SK-N-SH (cell line): ENCODE measurements around the gene DDX54. TPM values are rescaled to one million over a fixed set of nuclear protein-coding genes. Genes with fewer than 3 reads are reported as not detected.

ENCODE experiments used
- CTCF ChIA-PET: fragments of 300-600, 350-600 bp; formaldehyde crosslinking; extraction: SDS; loops from one replicate; lab custom pipeline; 2021; lab: Yijun Ruan, JAX
- POLR2A ChIA-PET: fragments of 350-600 bp; sonication (Branson Sonifier 250); formaldehyde crosslinking; extraction: SDS; loops from one replicate; lab custom pipeline; 2020; ENCODE audit warnings: antibody characterized with exemption, inconsistent platforms; lab: Yijun Ruan, JAX
- DNase-seq: peaks from one replicate; pipeline ENCODE4 v3.0.0; 2012
- H2AFZ ChIP-seq: fragments of 200-600 bp; sonication (generic); 2 replicates; pipeline ENCODE4 v1.8.1; 2016; ENCODE audit warnings: antibody characterized with exemption, mild to moderate bottlenecking, low read depth
- H3F3A ChIP-seq: fragments of 200-600 bp; sonication (generic); replicated peaks from 2 replicates; pipeline ENCODE3; 2016; ENCODE audit warnings: antibody characterized with exemption, mild to moderate bottlenecking; ENCODE audit not compliant: insufficient read depth
- H3K27ac ChIP-seq, 2 experiments: fragments of 200-500 bp in 1 of 2; fragments of 200-600 bp in 1 of 2; sonication (Bioruptor generic) in 1 of 2; sonication (generic), shearing (Covaris generic) in 1 of 2; 2 replicates each; pipeline versions ENCODE4 v1.5.1 to v1.6.1; 2014 to 2016; ENCODE audit warnings: low read depth in 2 of 2, inconsistent platforms in 1 of 2, low read length in 1 of 2, mild to moderate bottlenecking in 1 of 2, mixed read lengths in 1 of 2
- H3K27me3 ChIP-seq: fragments of 200-600 bp; sonication (generic), shearing (Covaris generic); 2 replicates; pipeline ENCODE4 v1.6.1; 2016; ENCODE audit warnings: mixed run types; ENCODE audit not compliant: insufficient read depth
- H3K36me3 ChIP-seq, 2 experiments: fragments of 200-500 bp in 1 of 2; fragments of 200-600 bp in 1 of 2; sonication (Bioruptor generic) in 1 of 2; sonication (generic) in 1 of 2; replicated peaks in 1 of 2; 2 replicates each; pipeline versions ENCODE3 to v1.5.1; 2014 to 2016; ENCODE audit warnings: low read length in 1 of 2, mild to moderate bottlenecking in 1 of 2; ENCODE audit not compliant: insufficient read depth in 2 of 2, control insufficient read depth in 1 of 2
- H3K4me1 ChIP-seq, 2 experiments: fragments of 200-500 bp in 1 of 2; fragments of 200-600 bp in 1 of 2; sonication (Bioruptor generic) in 1 of 2; sonication (generic), shearing (Covaris generic) in 1 of 2; 2 replicates each; pipeline versions ENCODE4 v1.5.1 to v1.6.1; 2014 to 2016; ENCODE audit warnings: low read depth in 1 of 2, low read length in 1 of 2, mixed run types in 1 of 2; ENCODE audit not compliant: insufficient read depth in 2 of 2, control insufficient read depth in 1 of 2
- H3K4me2 ChIP-seq: fragments of 200-600 bp; sonication (generic), shearing (Covaris generic); 2 replicates; pipeline ENCODE4 v1.6.1; 2017; ENCODE audit warnings: mixed run types
- H3K4me3 ChIP-seq, 2 experiments: fragments of 200-500 bp in 1 of 2; fragments of 200-600 bp in 1 of 2; sonication (Bioruptor generic) in 1 of 2; sonication (generic), shearing (Covaris generic) in 1 of 2; 2 replicates each; pipeline versions ENCODE4 v1.5.1 to v1.8.1; 2014 to 2016; ENCODE audit warnings: low read depth in 2 of 2, inconsistent platforms in 1 of 2, low read length in 1 of 2, mild to moderate bottlenecking in 1 of 2, mixed read lengths in 1 of 2, moderate library complexity in 1 of 2
- H3K79me2 ChIP-seq: fragments of 200-600 bp; sonication (generic); 2 replicates; pipeline ENCODE4 v1.8.1; 2017; ENCODE audit warnings: mild to moderate bottlenecking; ENCODE audit not compliant: insufficient read depth
- H3K9ac ChIP-seq: fragments of 200-600 bp; sonication (generic); 2 replicates; pipeline ENCODE4 v1.6.1; 2017; ENCODE audit warnings: mixed run types
- H3K9me2 ChIP-seq: fragments of 200-600 bp; sonication (generic); 2 replicates; pipeline ENCODE4 v1.6.1; 2017; ENCODE audit warnings: mixed run types
- H3K9me3 ChIP-seq: fragments of 200-600 bp; sonication (generic); 2 replicates; pipeline ENCODE4 v1.6.1; 2017; ENCODE audit warnings: mixed run types, mild to moderate bottlenecking, moderate library complexity
- H4K20me1 ChIP-seq: fragments of 200-600 bp; sonication (generic); 2 replicates; pipeline ENCODE4 v1.6.1; 2017; ENCODE audit warnings: mild to moderate bottlenecking, mixed run types; ENCODE audit not compliant: insufficient read depth
- CHD2 ChIP-seq: fragments of 150-350 bp; IDR thresholded peaks from 2 replicates; pipeline ENCODE4 v1.6.1; 2018; ENCODE audit warnings: low read length; ENCODE audit not compliant: partially characterized antibody
- FOSL2 ChIP-seq: IDR thresholded peaks from 2 replicates; pipeline ENCODE4 v1.4.0; 2012; ENCODE audit warnings: low read depth, mild to moderate bottlenecking, moderate library complexity, borderline replicate concordance
- FOXJ3 ChIP-seq: sonication (generic); formaldehyde crosslinking; IDR thresholded peaks from 2 replicates; pipeline ENCODE4 v1.5.1; 2020; ENCODE audit warnings: mild to moderate bottlenecking, missing genetic modification reagents
- FOXM1 ChIP-seq: IDR thresholded peaks from 2 replicates; pipeline ENCODE4 v1.4.0; 2012; ENCODE audit warnings: low read depth, mild to moderate bottlenecking
- GATA2 ChIP-seq: sonication (generic); formaldehyde crosslinking; IDR thresholded peaks from 2 replicates; pipeline ENCODE4 v1.5.0; 2020; ENCODE audit warnings: mild to moderate bottlenecking, missing genetic modification reagents
- MXI1 ChIP-seq: IDR thresholded peaks from 2 replicates; pipeline ENCODE4 v1.6.1; 2012; ENCODE audit warnings: mild to moderate bottlenecking, low read depth, low read length, improper control_type of control experiment
- PBX3 ChIP-seq: IDR thresholded peaks from 2 replicates; pipeline ENCODE4; 2012
- POLR2AphosphoS5 ChIP-seq: IDR thresholded peaks from 2 replicates; pipeline ENCODE4 v1.6.1; 2012; ENCODE audit warnings: low read depth, low read length
- RCOR1 ChIP-seq: fragments of 150-350 bp; IDR thresholded peaks from 2 replicates; pipeline ENCODE4 v1.6.1; 2017; ENCODE audit warnings: antibody characterized with exemption, low read length
- REST ChIP-seq: IDR thresholded peaks from 2 replicates; pipeline ENCODE4 v1.6.1; 2012; ENCODE audit warnings: mild to moderate bottlenecking, low read depth, low read length, moderate library complexity
- RFX5 ChIP-seq: IDR thresholded peaks from 2 replicates; pipeline ENCODE4 v1.6.1; 2012; ENCODE audit warnings: mild to moderate bottlenecking, improper control_type of control experiment, low read length
- RXRA ChIP-seq: IDR thresholded peaks from 2 replicates; pipeline ENCODE4 v1.4.0; 2012; ENCODE audit warnings: low read depth, mild to moderate bottlenecking, borderline replicate concordance
- TAF1 ChIP-seq: IDR thresholded peaks from 2 replicates; pipeline ENCODE4 v1.6.1; 2012; ENCODE audit warnings: low read depth, mild to moderate bottlenecking, low read length, moderate library complexity, borderline replicate concordance
- YY1 ChIP-seq: IDR thresholded peaks from 2 replicates; pipeline ENCODE4 v1.4.0; 2012; ENCODE audit warnings: low read depth, mild to moderate bottlenecking
- ZBTB33 ChIP-seq: IDR thresholded peaks from 2 replicates; pipeline ENCODE4 v1.4.0; 2012; ENCODE audit warnings: low read depth, borderline replicate concordance
- WGBS: methylation state at CpG from one replicate; pipeline ENCODE4 v1.1.6; 2017; ENCODE audit warnings: low lambda C conversion rate; 5-methylcytosine and 5-hydroxymethylcytosine counted together
- polyA plus RNA-seq, 3 experiments: library from polyadenylated mRNA; depleted of rRNA; stranded (reverse); fragments of >200 nt; gene quantifications; 2 replicates each; pipeline ENCODE4 v1.2.3, GENCODE V29; 2012

DDX54 gene
- polyA plus RNA-seq, 1 of the 3 experiments (the other 2 are of a cell fraction) = 69.9 TPM

- H3K9ac ChIP-seq = no peak overlapping the region
- H4K20me1 ChIP-seq = no peaks in the 10 kb centered on the region
- H2AFZ ChIP-seq = no peak overlapping the region
- no peaks in the 10 kb centered on the region for H3F3A ChIP-seq
- H3K9me3 ChIP-seq = no peaks in the 10 kb centered on the region
- no peak overlapping the region for H3K4me3 ChIP-seq
- no peaks in the 10 kb centered on the region for H3K27me3 ChIP-seq
- TF ChIP-seq GATA2 (CRISPR knock-in tag) (no peak), YY1 (no peak), MXI1 (no peak)
- H3K9me2 ChIP-seq = no peaks in the 10 kb centered on the region
- no peak overlapping the region for H3K27ac ChIP-seq
- no peak for DNase-seq
- 91% methylated on average over 5 of the region's 5 CpGs for WGBS
- H3K4me1 ChIP-seq = no peaks in the 10 kb centered on the region
- CTCF ChIA-PET = interaction anchor here (10.9 kb wide), 1 partner anchor 120 kb away, joined by 113 read pairs; no protein-coding TSS in a partner anchor
- no peaks in the 10 kb centered on the region for H3K79me2 ChIP-seq
- POLR2A ChIA-PET = interaction anchor here (1.6 kb wide), 1 partner anchor 9 kb away, joined by 3 read pairs; no protein-coding TSS in a partner anchor
- no peak overlapping the region for H3K4me2 ChIP-seq
- peaks cover 37 to 52% of the 10 kb centered on the region in 2 experiments for H3K36me3 ChIP-seq
Measured at GRCh38 chr12:113170457-113170856, 14.8 kb downstream of the DDX54 start.

GRCh38 chr12:113169697-113170096 lies 15.6 kb downstream of the DDX54 start:
- no peaks in the 10 kb centered on the region for H3F3A ChIP-seq
- H3K4me1 ChIP-seq = no peaks in the 10 kb centered on the region
- TF ChIP-seq FOXM1 (no peak), YY1 (no peak)
- TF ChIP-seq, all 33 proteins: peak for 0
- H3K27me3 ChIP-seq = no peaks in the 10 kb centered on the region
- 93% methylated on average over 9 of the region's 13 CpGs for WGBS
- no peaks in the 10 kb centered on the region for H4K20me1 ChIP-seq
- H2AFZ ChIP-seq = no peak overlapping the region
- no peak overlapping the region for H3K4me3 ChIP-seq
- H3K9me3 ChIP-seq = no peaks in the 10 kb centered on the region
- DNase-seq = no peak
- no peaks in the 10 kb centered on the region for H3K9me2 ChIP-seq
- no peak overlapping the region for H3K9ac ChIP-seq
- H3K4me2 ChIP-seq = no peak overlapping the region
- ChIA-PET POLR2A (interaction anchor here (1.6 kb wide), 1 partner anchor 8 kb away, joined by 3 read pairs; no protein-coding TSS in a partner anchor), CTCF (interaction anchor here (10.9 kb wide), 1 partner anchor 120 kb away, joined by 113 read pairs; no protein-coding TSS in a partner anchor)
- no peaks in the 10 kb centered on the region for H3K79me2 ChIP-seq
- no peak overlapping the region for H3K27ac ChIP-seq
- H3K36me3 ChIP-seq = peaks cover 42 to 57% of the 10 kb centered on the region in 2 experiments

GRCh38 chr12:113167868-113168267 lies 17.4 kb downstream of the DDX54 start:
- CTCF ChIA-PET = interaction anchor here (1.2 kb wide), 1 partner anchor 9 kb away, joined by 6 read pairs; no protein-coding TSS in a partner anchor
- Histone ChIP-seq H4K20me1 (no peaks in the 10 kb centered on the region), H3F3A (no peaks in the 10 kb centered on the region), H2AFZ (no peak overlapping the region), H3K9me3 (no peaks in the 10 kb centered on the region), H3K4me2 (no peak overlapping the region), H3K9ac (no peak overlapping the region), H3K36me3 (peaks cover 32 to 57% of the 10 kb centered on the region in 2 experiments), H3K27me3 (no peaks in the 10 kb centered on the region), H3K4me3 (no peak overlapping the region), H3K79me2 (no peaks in the 10 kb centered on the region), H3K9me2 (no peaks in the 10 kb centered on the region), H3K4me1 (peaks cover 0 to under 1% of the 10 kb centered on the region in 2 experiments; a peak in 1 of 4 replicates), H3K27ac (no peak overlapping the region)
- WGBS = 100% methylated on average over 8 of the region's 10 CpGs
- no peak for DNase-seq
- POLR2A ChIA-PET = interaction anchor here (1.0 kb wide), 1 partner anchor 72 kb away, joined by 3 read pairs; no protein-coding TSS in a partner anchor
- TF ChIP-seq RCOR1 (no peak), REST (no peak), FOXJ3 (CRISPR knock-in tag) (no peak), CHD2 (no peak), PBX3 (no peak), FOXM1 (no peak), RXRA (no peak), POLR2AphosphoS5 (no peak), ZBTB33 (no peak), FOSL2 (no peak), TAF1 (no peak), YY1 (no peak), RFX5 (no peak)
